ENCODE measurements around the gene ASPM.

- TF ChIP-seq CTCF (optimal IDR thresholded peaks at IDR 0.05 in 1 of 3, IDR thresholded peaks at IDR 0.05 in 1 of 3, conservative IDR thresholded peaks at IDR 0.05 in 1 of 3; ENCODE audit: extremely low read depth in 1 of 3, insufficient read depth in 2 of 3, low read length in 3 of 3) (no peak), EZH2 (IDR thresholded peaks at IDR 0.05; ENCODE audit: low read length) (no peak)
Measured at GRCh38 chr1:197083474-197083873, 63.0 kb downstream of the ASPM start.
